CD4-positive, alpha-beta T cell (primary cell): ENCODE data around the gene CTSD. TPM values are rescaled to one million over a fixed set of nuclear protein-coding genes. Genes with fewer than 3 reads are reported as not detected.

Experiments used
- ATAC-seq: fragments of 200-7000 bp; cut with Tn5 transposase; one replicate; pipeline ENCODE4 v1.10.0; 2022; ENCODE audit warnings: mild to moderate bottlenecking; ENCODE audit not compliant: poor library complexity
- CTCF ChIA-PET: fragments of 350-600 bp; sonication (Branson Sonifier 250); formaldehyde crosslinking; loops from one replicate; lab custom pipeline; 2021; ENCODE audit warnings: antibody characterized with exemption, inconsistent platforms; lab: Charles Lee
- POLR2A ChIA-PET: fragments of 350-600 bp; sonication (Branson Sonifier 250); formaldehyde crosslinking; loops from one replicate; lab custom pipeline; 2021; ENCODE audit warnings: antibody characterized with exemption, inconsistent platforms; lab: Charles Lee
- DNase-seq, 14 experiments: peaks; one replicate each; pipeline ENCODE4 v3.0.0-alpha.2; 2013 to 2020; ENCODE audit warnings: mixed read lengths in 2 of 14
- H3K27ac ChIP-seq, 2 donors: one replicate each; pipeline versions ENCODE4 v1.5.1 to v1.7.0; 2013; ENCODE audit warnings: low read length in 2 of 2, low read depth in 1 of 2, mild to moderate bottlenecking in 1 of 2
- H3K27me3 ChIP-seq, 2 experiments: 1 replicate in 1 of 2; 2 replicates in 1 of 2; pipeline versions ENCODE4 v1.6.1 to v1.7.0; 2013; ENCODE audit warnings: low read length in 2 of 2, control low read depth in 1 of 2, mild to moderate bottlenecking in 1 of 2, moderate library complexity in 1 of 2; ENCODE audit not compliant: insufficient read depth in 2 of 2, control insufficient read depth in 1 of 2
- H3K36me3 ChIP-seq: one replicate; pipeline ENCODE4 v1.6.1; 2013; ENCODE audit warnings: low read length, control low read depth; ENCODE audit not compliant: insufficient read depth
- H3K4me1 ChIP-seq: one replicate; pipeline ENCODE4 v1.6.1; 2013; ENCODE audit warnings: low read length, control low read depth; ENCODE audit not compliant: insufficient read depth
- H3K4me3 ChIP-seq: one replicate; pipeline ENCODE4 v1.5.1; 2013; ENCODE audit warnings: mild to moderate bottlenecking, low read length, moderate library complexity
- H3K9me3 ChIP-seq, 2 experiments: 1 replicate in 1 of 2; 2 replicates in 1 of 2; pipeline versions ENCODE4 v1.6.1 to v1.7.0; 2013; ENCODE audit warnings: low read length in 2 of 2, mild to moderate bottlenecking in 2 of 2, control low read depth in 1 of 2, moderate library complexity in 1 of 2; ENCODE audit not compliant: control insufficient read depth in 1 of 2, insufficient read depth in 1 of 2
- H3K27ac Mint-ChIP-seq: one replicate; pipeline ENCODE4 v1.8.0; 2020; ENCODE audit warnings: mixed read lengths
- H3K27me3 Mint-ChIP-seq: one replicate; pipeline ENCODE4 v1.8.0; 2021; ENCODE audit warnings: mixed read lengths
- H3K36me3 Mint-ChIP-seq: one replicate; pipeline ENCODE4 v1.8.0; 2021; ENCODE audit warnings: low read depth, mixed read lengths
- H3K4me1 Mint-ChIP-seq: one replicate; pipeline ENCODE4 v1.8.0; 2021; ENCODE audit warnings: low read depth, mixed read lengths
- H3K4me3 Mint-ChIP-seq: one replicate; pipeline ENCODE4 v1.8.0; 2020; ENCODE audit warnings: mild to moderate bottlenecking, mixed read lengths
- H3K9me3 Mint-ChIP-seq: one replicate; pipeline ENCODE4 v1.8.0; 2020; ENCODE audit warnings: mixed read lengths
- CTCF ChIP-seq: fragments of 200-600 bp; IDR thresholded peaks from one replicate; pipeline ENCODE4 v1.8.0; 2022; ENCODE audit warnings: antibody characterized with exemption, mild to moderate bottlenecking
- intact Hi-C, 2 experiments: fragments of 100-400 bp; cut with DNase I in 1 of 2; cut with micrococcal nuclease in 1 of 2; formaldehyde crosslinking; loops; one replicate each; pipeline versions ENCODE4 v1.15.1 to v1.9.0; 2023 to 2025; cut with DNase I, micrococcal nuclease
- total RNA-seq, 174 experiments: library from RNA in 2 of 174; stranded (reverse) in 2 of 174; gene quantifications; one replicate each; pipeline ENCODE4 v1.2.3 and lab custom pipeline; 2021 to 2026

CTSD gene
- total RNA-seq, 2 experiments from 2014 or later, result 63.3 to 71.3 TPM

- Histone ChIP-seq H3K9me3 (peaks cover 12 to 26% of the 10 kb centered on the region in 2 experiments), H3K27ac (no peak overlapping the region), H3K27me3 (peaks cover 0 to 5% of the 10 kb centered on the region in 2 experiments), H3K4me3 (no peak overlapping the region), H3K4me1 (peaks cover 9% of the 10 kb centered on the region), H3K36me3 (no peaks in the 10 kb centered on the region)
- ChIA-PET POLR2A (no interaction called here), CTCF (no interaction called here)
- H3K4me1 Mint-ChIP-seq, result peaks cover 13% of the 10 kb centered on the region
- ATAC-seq (no peak), DNase-seq (no peak)
- H3K27me3 Mint-ChIP-seq, result peaks cover 14% of the 10 kb centered on the region
- no peak overlapping the region for H3K4me3 Mint-ChIP-seq
- no peaks in the 10 kb centered on the region for H3K36me3 Mint-ChIP-seq
- TF ChIP-seq CTCF, result no peak
- intact Hi-C loops, result loop anchor here in 1 of 2 experiments (5.0 kb wide), 1 partner anchor 40 kb away; no protein-coding TSS in a partner anchor
- H3K9me3 Mint-ChIP-seq, result peaks cover 4% of the 10 kb centered on the region
- H3K27ac Mint-ChIP-seq, result no peak overlapping the region
Measured at GRCh38 chr11:1737080-1737757, 26.5 kb downstream of the CTSD start.

DNA sequence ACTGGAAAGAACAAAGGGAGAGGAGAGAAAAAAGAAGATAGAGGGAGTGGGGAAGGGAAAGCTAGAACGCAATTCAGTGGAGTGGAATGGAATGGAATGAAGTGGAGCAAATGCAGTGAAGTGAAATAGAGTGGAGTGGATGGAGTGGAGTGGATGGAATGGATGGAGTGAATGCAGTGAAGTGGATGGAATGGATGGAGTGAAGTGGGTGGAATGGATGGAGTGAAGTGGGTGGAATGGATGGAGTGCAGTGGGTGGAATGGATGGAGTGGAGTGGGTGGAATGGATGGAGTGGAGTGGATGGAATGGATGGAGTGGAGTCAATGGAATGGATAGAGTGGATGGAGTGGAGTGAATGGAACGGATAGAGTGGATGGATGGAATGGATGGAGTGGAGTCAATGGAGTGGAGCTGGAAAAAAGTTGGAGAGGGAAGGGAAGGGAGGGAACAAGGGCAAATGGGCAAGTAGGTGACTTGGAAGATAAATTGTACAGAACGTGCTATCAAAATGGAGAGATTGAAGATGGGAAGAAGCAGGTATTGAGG is 27.2 kb downstream of the CTSD start:
- ATAC-seq (no peak), DNase-seq (no peak)
- POLR2A ChIA-PET, result no interaction called here
- H3K36me3 Mint-ChIP-seq, result no peaks in the 10 kb centered on the region
- H3K27me3 ChIP-seq, result peaks cover 0 to 5% of the 10 kb centered on the region in 2 experiments
- CTCF ChIA-PET, result no interaction called here
- H3K4me1 ChIP-seq, result peaks cover 9% of the 10 kb centered on the region
- no peak overlapping the region for H3K4me3 Mint-ChIP-seq
- H3K4me3 ChIP-seq, result no peak overlapping the region
- no peak overlapping the region for H3K27ac Mint-ChIP-seq
- H3K27ac ChIP-seq, result no peak overlapping the region
- no peak for TF ChIP-seq CTCF
- intact Hi-C loops, result loop anchor here in 1 of 2 experiments (5.0 kb wide), 1 partner anchor 41 kb away; no protein-coding TSS in a partner anchor
- no peaks in the 10 kb centered on the region for H3K36me3 ChIP-seq
- H3K9me3 ChIP-seq, result peaks cover 12 to 26% of the 10 kb centered on the region in 2 experiments
- peaks cover 15% of the 10 kb centered on the region for H3K4me1 Mint-ChIP-seq
- H3K27me3 Mint-ChIP-seq, result peaks cover 20% of the 10 kb centered on the region
- H3K9me3 Mint-ChIP-seq, result peaks cover 4% of the 10 kb centered on the region

DNA sequence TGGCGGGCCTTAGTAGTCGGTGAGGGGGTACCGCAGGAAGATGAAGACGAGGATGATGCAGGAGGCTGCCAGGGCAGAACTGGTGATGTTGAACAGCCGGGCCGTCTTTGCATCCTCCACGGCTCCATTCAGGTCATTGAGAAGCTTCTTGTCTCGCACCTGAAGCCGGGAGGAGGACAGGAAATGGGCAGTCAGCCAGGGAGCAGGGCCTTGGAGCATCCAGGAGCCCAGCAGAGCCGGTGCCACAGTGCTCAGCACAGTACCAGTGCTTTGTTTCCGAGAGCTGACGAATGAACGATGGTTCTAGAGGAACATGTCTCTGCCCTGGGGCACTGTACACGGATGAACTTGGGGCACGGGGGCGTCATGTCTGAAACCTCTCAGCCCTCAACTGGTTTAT is 28.5 kb downstream of the CTSD start:
- intact Hi-C loops, result loop anchor here in 1 of 2 experiments (5.0 kb wide), 1 partner anchor 42 kb away; no protein-coding TSS in a partner anchor
- Histone ChIP-seq H3K27ac (no peak overlapping the region), H3K4me3 (no peak overlapping the region), H3K27me3 (peaks cover 0 to 7% of the 10 kb centered on the region in 2 experiments), H3K4me1 (peaks cover 9% of the 10 kb centered on the region), H3K9me3 (peaks cover 12 to 26% of the 10 kb centered on the region in 2 experiments), H3K36me3 (no peaks in the 10 kb centered on the region)
- no peak for ATAC-seq
- H3K4me1 Mint-ChIP-seq, result peaks cover 21% of the 10 kb centered on the region
- no peak for TF ChIP-seq CTCF
- CTCF ChIA-PET, result no interaction called here
- H3K4me3 Mint-ChIP-seq, result no peak overlapping the region
- POLR2A ChIA-PET, result no interaction called here
- no peaks in the 10 kb centered on the region for H3K36me3 Mint-ChIP-seq
- H3K27ac Mint-ChIP-seq, result no peak overlapping the region
- DNase-seq, result no peak
- peaks cover 29% of the 10 kb centered on the region for H3K27me3 Mint-ChIP-seq
- H3K9me3 Mint-ChIP-seq, result peaks cover 4% of the 10 kb centered on the region
